NT2/D1 (cell line): ENCODE results near the gene PI4K2A.
"Not testable (repeated sequence)": the region's sequence is repeated elsewhere in the genome, so short reads cannot be mapped to it uniquely, and the experiment has no call there.

Experiments
- DNase-seq: peaks from one replicate; pipeline ENCODE4 v3.0.0-alpha.2; 2011; ENCODE audit warnings: low read depth, low spot score
- H3K27me3 ChIP-seq: 2 replicates; pipeline ENCODE4 v1.6.0; 2011; ENCODE audit warnings: mild to moderate bottlenecking; ENCODE audit not compliant: insufficient read length, insufficient read depth
- H3K36me3 ChIP-seq: 2 replicates; pipeline ENCODE4 v1.6.1; 2011; ENCODE audit warnings: mild to moderate bottlenecking, low read length, mixed read lengths; ENCODE audit not compliant: insufficient read depth, insufficient read length
- H3K4me1 ChIP-seq: 2 replicates; pipeline ENCODE4 v1.5.1; 2011; ENCODE audit not compliant: insufficient read depth, insufficient read length
- H3K4me3 ChIP-seq: 2 replicates; pipeline ENCODE4 v1.5.1; 2011; ENCODE audit warnings: low read depth; ENCODE audit not compliant: insufficient read length
- H3K9ac ChIP-seq: 2 replicates; pipeline ENCODE4 v1.6.0; 2011; ENCODE audit warnings: low read depth; ENCODE audit not compliant: insufficient read length
- H3K9me3 ChIP-seq: 2 replicates; pipeline ENCODE4 v1.5.1; 2011; ENCODE audit warnings: mild to moderate bottlenecking, low read length; ENCODE audit not compliant: insufficient read depth
- SUZ12 ChIP-seq: IDR thresholded peaks from 2 replicates; pipeline ENCODE4 v1.6.1; 2011; ENCODE audit not compliant: insufficient read length, insufficient read depth; ENCODE audit errors: extremely low read depth
- YY1 ChIP-seq: IDR thresholded peaks from 2 replicates; pipeline ENCODE4 v1.6.1; 2011; ENCODE audit not compliant: insufficient read length, insufficient read depth
- ZNF274 ChIP-seq: IDR thresholded peaks from 2 replicates; pipeline ENCODE4 v1.6.1; 2011; ENCODE audit warnings: mild to moderate bottlenecking, low read depth, low read length

Gene PI4K2A

DNA sequence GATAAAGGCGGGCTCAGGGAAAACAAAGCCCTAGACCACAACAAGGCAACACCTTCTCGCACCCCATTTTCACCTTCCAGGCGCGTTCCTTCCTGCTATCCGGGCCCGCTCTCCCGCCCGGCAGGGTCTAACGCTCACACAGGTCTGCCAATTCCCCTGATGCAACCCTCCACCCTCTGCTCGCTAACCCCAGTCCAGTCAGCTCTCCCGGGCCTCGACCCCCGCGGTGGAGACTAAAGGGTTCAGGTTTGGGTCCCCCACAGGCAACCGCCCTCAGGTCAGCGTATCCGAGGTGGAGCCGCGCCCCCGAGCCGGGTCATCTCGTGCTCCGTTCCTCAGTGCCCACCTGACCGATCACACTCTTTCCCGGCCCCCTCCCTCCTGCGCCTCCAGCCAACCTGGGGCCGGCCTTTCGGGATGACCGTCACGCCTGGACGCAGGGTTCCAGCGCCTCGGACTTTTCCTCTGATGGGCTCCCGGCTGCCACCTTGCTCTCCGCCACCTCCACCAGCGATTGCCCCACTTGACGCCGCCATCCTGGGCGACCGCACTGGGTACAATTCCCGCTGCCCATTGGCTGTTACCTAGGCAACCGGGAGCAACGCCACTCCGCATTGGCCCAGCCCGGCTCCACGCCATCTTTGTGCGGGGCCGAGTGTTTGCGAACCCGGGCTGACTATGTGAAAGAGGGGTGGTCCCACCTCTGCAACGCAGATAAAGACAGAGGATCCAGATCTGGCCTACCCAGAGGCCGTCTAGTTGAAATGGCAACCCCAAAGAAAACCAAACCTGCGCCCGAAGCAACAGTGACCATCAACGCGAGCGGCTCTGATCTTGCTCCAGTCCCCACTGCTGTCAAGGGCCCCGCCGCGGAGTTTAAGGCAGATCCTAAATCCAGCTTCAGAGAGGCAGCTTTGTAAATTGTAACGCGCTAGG, 7.3 kb upstream of the PI4K2A start, which contains the start of gene MORN4:
Gene MORN4, minus strand, starts transcription at position 552 of the 936 bp plus-strand sequence. CDS start 13,847 bp downstream, outside the sequence.
- Histone ChIP-seq H3K27me3 (no peaks in the 10 kb centered on the region), H3K4me3 (peak within 1 kb of the TSS; percentile 74), H3K36me3 (no peaks in the 10 kb centered on the region), H3K9ac (peak within 1 kb of the TSS; percentile 84), H3K9me3 (no peaks in the 10 kb centered on the region), H3K4me1 (no peaks in the 10 kb centered on the region)
- DNase-seq = peak; percentile 72
- no peak for TF ChIP-seq ZNF274
- TF ChIP-seq YY1 = peak; percentile 93
- no peak for TF ChIP-seq SUZ12

DNA sequence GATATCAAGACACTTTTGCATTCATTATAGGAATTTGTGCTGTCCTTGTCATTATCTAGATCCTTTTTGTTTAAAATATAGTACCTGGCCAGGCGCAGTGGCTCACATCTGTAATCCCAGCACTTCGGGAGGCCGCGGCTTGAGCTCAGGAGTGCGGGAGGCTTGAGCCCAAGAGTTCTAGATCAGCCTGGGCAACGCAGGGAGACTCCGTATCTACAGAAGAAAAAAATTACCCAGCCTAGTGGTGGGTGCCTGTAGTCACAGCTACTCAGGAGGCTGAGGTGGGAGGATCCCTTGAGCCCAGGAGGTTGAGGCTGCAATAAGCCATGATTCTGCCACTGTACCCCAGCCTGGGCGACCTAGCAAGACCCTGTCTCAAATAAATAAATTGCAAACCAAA, 6.5 kb upstream of the PI4K2A start:
- Histone ChIP-seq H3K9ac (no peak overlapping the region), H3K4me1 (no peaks in the 10 kb centered on the region), H3K4me3 (peak overlapping the region; percentile 74), H3K27me3 (no peaks in the 10 kb centered on the region), H3K9me3 (no peaks in the 10 kb centered on the region), H3K36me3 (no peaks in the 10 kb centered on the region)
- no peak for TF ChIP-seq ZNF274
- TF ChIP-seq SUZ12 = no peak
- no peak for TF ChIP-seq YY1
- DNase-seq = no peak

DNA sequence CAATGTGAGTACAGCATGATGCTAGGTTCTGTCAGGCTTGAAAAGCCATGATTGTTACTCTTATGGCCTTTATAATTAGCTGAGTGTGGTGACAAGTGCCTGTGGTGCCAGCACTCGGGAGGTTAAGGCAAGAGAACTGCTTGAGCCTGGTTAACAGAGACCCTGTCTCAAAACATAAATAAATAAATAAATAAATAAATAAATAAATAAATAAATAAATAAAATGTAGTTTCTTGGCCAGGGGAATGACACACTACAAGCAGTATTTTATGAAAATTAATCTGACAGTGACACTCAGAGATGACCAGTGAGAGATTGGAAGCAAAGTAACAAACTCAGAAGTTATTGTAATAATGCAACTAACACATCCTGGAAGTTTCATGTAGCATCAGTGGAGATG, 4.9 kb upstream of the PI4K2A start:
- H3K9ac ChIP-seq = no peak overlapping the region
- no peaks in the 10 kb centered on the region for H3K27me3 ChIP-seq
- no peak for TF ChIP-seq ZNF274
- no peak for TF ChIP-seq YY1
- TF ChIP-seq SUZ12 = no peak
- no peaks in the 10 kb centered on the region for H3K4me1 ChIP-seq
- H3K9me3 ChIP-seq = no peaks in the 10 kb centered on the region
- no peak overlapping the region for H3K4me3 ChIP-seq
- H3K36me3 ChIP-seq = no peaks in the 10 kb centered on the region
- DNase-seq = no peak

DNA sequence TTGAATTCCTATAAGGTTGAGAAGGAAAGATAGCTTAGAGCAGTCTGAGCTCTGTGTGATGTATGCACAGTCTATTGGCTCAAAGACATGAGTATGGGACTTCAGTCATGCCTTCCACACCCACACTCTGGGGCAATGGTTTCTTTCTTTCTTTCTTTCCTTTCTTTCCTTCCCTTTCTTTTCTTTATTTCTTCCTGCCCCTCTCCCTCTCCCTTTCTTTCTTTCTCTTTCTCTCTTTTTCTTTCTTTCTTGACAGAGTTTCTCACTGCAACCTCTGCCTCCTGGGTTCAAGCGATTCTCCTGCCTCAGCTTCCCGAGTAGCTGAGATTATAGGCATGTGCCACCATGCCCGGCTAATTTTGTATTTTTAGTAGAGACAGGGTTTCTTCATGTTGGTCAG, 1.4 kb upstream of the PI4K2A start:
- not testable (repeated sequence) for DNase-seq, H3K9me3 ChIP-seq, H3K27me3 ChIP-seq, H3K36me3 ChIP-seq, H3K9ac ChIP-seq, H3K4me1 ChIP-seq, H3K4me3 ChIP-seq

DNA sequence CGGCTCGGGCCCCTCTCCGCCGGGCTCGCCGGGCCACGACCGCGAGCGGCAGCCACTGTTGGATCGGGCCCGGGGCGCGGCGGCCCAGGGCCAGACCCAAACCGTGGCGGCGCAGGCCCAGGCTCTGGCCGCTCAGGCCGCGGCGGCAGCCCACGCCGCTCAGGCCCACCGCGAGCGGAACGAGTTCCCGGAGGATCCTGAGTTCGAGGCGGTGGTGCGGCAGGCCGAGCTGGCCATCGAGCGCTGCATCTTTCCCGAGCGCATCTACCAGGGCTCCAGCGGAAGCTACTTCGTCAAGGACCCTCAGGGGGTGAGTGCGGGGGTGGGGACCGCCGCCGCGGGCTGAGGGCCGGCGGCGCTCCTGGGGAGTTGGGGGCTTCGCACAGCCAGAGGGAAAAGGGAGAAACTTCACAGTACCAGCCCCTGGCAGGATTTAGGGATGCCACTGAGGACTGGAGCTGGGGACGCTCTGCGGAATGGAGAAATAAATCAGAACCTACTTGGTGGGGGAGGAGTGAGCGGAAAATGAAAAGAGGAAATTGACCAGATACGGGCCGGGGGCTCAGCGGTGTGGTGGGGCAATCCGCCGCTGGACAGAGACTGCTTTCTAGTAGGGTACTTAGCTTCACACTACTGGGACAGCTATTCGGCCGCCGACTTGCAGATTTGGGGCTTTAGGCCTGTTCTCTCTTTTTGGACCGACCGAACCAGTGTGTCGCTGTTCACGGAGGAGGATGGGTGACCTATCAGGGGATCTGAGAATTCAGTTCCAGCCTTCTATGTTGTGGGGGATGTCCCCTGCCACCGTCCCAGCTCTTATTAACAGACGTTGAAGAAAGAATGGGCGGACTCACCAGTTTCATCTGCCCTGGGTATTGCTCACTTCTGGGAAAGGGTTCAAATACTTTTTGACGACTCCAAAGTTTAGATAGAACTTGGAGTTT, 669 bp downstream of the PI4K2A start:
- peak overlapping the region; percentile 91 for H3K9ac ChIP-seq
- no peaks in the 10 kb centered on the region for H3K9me3 ChIP-seq
- DNase-seq = no peak
- TF ChIP-seq ZNF274 (no peak), YY1 (no peak), SUZ12 (no peak)
- H3K36me3 ChIP-seq = peaks cover 12% of the 10 kb centered on the region
- H3K4me1 ChIP-seq = no peaks in the 10 kb centered on the region
- H3K27me3 ChIP-seq = no peaks in the 10 kb centered on the region
- peak overlapping the region; percentile 85 for H3K4me3 ChIP-seq

DNA sequence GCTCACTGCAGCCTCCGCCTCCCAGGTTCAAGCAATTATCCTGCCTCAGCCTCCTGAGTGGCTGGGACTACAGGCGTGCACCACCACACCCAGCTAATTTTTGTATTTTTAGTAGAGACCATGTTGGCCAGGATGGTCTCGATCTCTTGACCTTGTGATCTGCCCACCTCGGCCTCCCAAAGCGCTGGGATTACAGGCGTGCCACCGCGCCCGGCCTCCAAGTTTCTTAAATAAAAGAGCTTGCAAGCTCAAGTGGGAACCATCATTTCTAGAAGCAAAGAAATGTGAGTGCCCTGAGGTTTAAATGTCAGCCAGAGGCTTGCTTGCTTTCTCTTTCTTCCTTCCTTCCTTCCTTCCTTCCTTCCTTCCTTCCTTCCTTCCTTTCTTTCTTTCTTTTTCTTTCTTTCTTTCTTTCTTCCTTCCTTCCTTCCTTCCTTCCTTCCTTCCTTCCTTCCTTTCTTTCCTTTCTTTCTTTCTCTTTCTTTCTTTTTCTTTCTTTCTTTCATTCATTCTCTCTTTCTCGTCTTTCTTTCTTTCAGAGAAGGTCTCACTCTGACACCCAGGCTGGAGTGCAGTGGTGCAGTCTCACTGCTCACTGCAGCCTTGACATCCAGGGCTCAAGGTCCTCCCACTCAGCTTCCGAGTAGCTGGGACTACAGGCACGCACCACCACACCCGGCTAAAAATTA, 2.1 kb downstream of the PI4K2A start:
- H3K36me3 ChIP-seq = peaks cover 12% of the 10 kb centered on the region
- H3K9me3 ChIP-seq, H3K4me3 ChIP-seq, H3K27me3 ChIP-seq, H3K9ac ChIP-seq, DNase-seq, H3K4me1 ChIP-seq: not testable (repeated sequence)

DNA sequence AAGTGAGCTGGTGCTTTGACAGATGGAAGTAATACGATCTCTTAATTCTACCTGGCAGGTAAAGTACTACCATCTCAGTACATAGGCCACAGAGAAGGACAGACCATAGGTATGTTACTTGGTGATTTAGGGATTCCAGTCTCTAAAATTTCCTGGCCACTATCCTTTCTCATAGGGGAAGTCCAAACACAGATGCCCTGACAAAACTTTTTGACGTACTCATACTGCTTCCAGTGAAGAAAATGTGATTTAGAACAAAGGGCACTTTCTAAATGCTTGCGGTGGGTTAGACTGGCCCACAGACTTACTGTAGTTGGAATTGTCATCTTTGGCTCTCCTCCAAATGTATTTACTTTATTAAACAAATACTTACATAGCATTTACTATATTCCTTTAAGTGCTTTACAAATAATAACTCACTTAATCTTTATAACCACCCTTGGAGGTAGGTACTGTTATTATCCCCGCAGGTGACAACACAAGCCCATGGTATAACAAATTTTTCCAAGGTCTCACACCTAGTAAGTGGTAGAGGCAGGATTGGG, 3.0 kb downstream of the PI4K2A start:
- H3K9me3 ChIP-seq = no peaks in the 10 kb centered on the region
- H3K4me3 ChIP-seq = no peak overlapping the region
- no peak for DNase-seq
- no peak overlapping the region for H3K9ac ChIP-seq
- TF ChIP-seq SUZ12 (no peak), ZNF274 (no peak), YY1 (no peak)
- H3K27me3 ChIP-seq = no peaks in the 10 kb centered on the region
- H3K36me3 ChIP-seq = peaks cover 12% of the 10 kb centered on the region
- no peaks in the 10 kb centered on the region for H3K4me1 ChIP-seq
